CD4-positive, alpha-beta T cell treated with Interleukin-6 for 4 hours (primary cell): ENCODE data around the gene COL23A1.

ENCODE experiments used
- DNase-seq: peaks from one replicate; pipeline ENCODE4 v3.0.0-alpha.2; 2020; ENCODE audit warnings: mixed read lengths

The COL23A1 gene

GRCh38 chr5:178388386-178389025 lies 201.7 kb downstream of the COL23A1 start:
- no peak for DNase-seq

GRCh38 chr5:178387856-178388190 lies 202.4 kb downstream of the COL23A1 start:
- DNase-seq, result no peak

GRCh38 chr5:178387061-178387855 lies 202.9 kb downstream of the COL23A1 start:
- no peak for DNase-seq

- no peak for DNase-seq
These were observed 203.8 kb downstream of the COL23A1 start for GRCh38 chr5:178386336-178386931.

- no peak for DNase-seq
These were observed 204.7 kb downstream of the COL23A1 start for GRCh38 chr5:178385496-178385890.

GRCh38 chr5:178384816-178385495 lies 205.2 kb downstream of the COL23A1 start:
- no peak for DNase-seq

- no peak for DNase-seq
These were observed 206.0 kb downstream of the COL23A1 start for GRCh38 chr5:178383919-178384815.

GRCh38 chr5:178383301-178383918 lies 206.8 kb downstream of the COL23A1 start:
- no peak for DNase-seq

- DNase-seq, result no peak
These were observed 207.4 kb downstream of the COL23A1 start for GRCh38 chr5:178382754-178383164.

- no peak for DNase-seq
These were observed 208.1 kb downstream of the COL23A1 start for GRCh38 chr5:178381921-178382695.

- DNase-seq, result no peak
These were observed 209.0 kb downstream of the COL23A1 start for GRCh38 chr5:178381206-178381605.

GRCh38 chr5:178380541-178381074 lies 209.6 kb downstream of the COL23A1 start:
- DNase-seq, result no peak

- DNase-seq, result no peak
These were observed 210.1 kb downstream of the COL23A1 start for GRCh38 chr5:178380086-178380485.

GRCh38 chr5:178378527-178379484 lies 211.4 kb downstream of the COL23A1 start:
- no peak for DNase-seq

- DNase-seq, result no peak
These were observed 212.5 kb downstream of the COL23A1 start for GRCh38 chr5:178377583-178378270.

GRCh38 chr5:178376921-178377582 lies 213.1 kb downstream of the COL23A1 start:
- no peak for DNase-seq

GRCh38 chr5:178375348-178375747 lies 214.8 kb downstream of the COL23A1 start:
- no peak for DNase-seq

GRCh38 chr5:178373711-178374110 lies 216.5 kb downstream of the COL23A1 start:
- DNase-seq, result no peak
